ENCODE measurements around the gene MT1H.
"Not testable (repeated sequence)": the region's sequence is repeated elsewhere in the genome, so short reads cannot be mapped to it uniquely, and the experiment has no call there.

The MT1H gene

GRCh38 chr16:56665286-56666261 is 4.0 kb upstream of the MT1H start:
- not testable (repeated sequence) for DNase-seq (ENCODE audit: low read depth)

- no peak for DNase-seq (ENCODE audit: low read depth)
Measured at GRCh38 chr16:56667581-56668571, 1.7 kb upstream of the MT1H start, which contains the start of gene MT1G. TSS of gene MT1G (minus strand) at chr16:56668065. CDS start at chr16:56667993, 72 bp downstream.

GRCh38 chr16:56669840-56670619 is 416 bp downstream of the MT1H start:
- no peak for DNase-seq (ENCODE audit: low read depth)

- DNase-seq (ENCODE audit: low read depth): no peak
Measured at GRCh38 chr16:56670620-56670934, 963 bp downstream of the MT1H start.

- not testable (repeated sequence) for DNase-seq (ENCODE audit: low read depth)
Measured at GRCh38 chr16:56671691-56672090, 2.1 kb downstream of the MT1H start.

GRCh38 chr16:56672171-56672570 is 2.6 kb downstream of the MT1H start:
- DNase-seq (ENCODE audit: low read depth): not testable (repeated sequence)

- DNase-seq (ENCODE audit: low read depth): no peak
Measured at GRCh38 chr16:56672761-56673536, 3.3 kb downstream of the MT1H start.

- DNase-seq (ENCODE audit: low read depth): no peak
Measured at GRCh38 chr16:56673921-56674320, 4.3 kb downstream of the MT1H start.

GRCh38 chr16:56674570-56674969 is 5.0 kb downstream of the MT1H start:
- not testable (repeated sequence) for DNase-seq (ENCODE audit: low read depth)

- no peak for DNase-seq (ENCODE audit: low read depth)
Measured at GRCh38 chr16:56675685-56676210, 6.1 kb downstream of the MT1H start.

GRCh38 chr16:56677474-56677873 is 7.9 kb downstream of the MT1H start:
- DNase-seq (ENCODE audit: low read depth): no peak

- DNase-seq (ENCODE audit: low read depth): no peak
Measured at GRCh38 chr16:56679078-56679730, 9.6 kb downstream of the MT1H start.

GRCh38 chr16:56679818-56680217 is 10.2 kb downstream of the MT1H start:
- no peak for DNase-seq (ENCODE audit: low read depth)

- peak; percentile 88 for DNase-seq (ENCODE audit: low read depth)
Measured at GRCh38 chr16:56681939-56682702, 12.5 kb downstream of the MT1H start, which contains the start of gene MT1X. TSS of gene MT1X (plus strand) at chr16:56682470. CDS start at chr16:56682541, 71 bp downstream.

GRCh38 chr16:56682703-56683397 is 13.2 kb downstream of the MT1H start:
- DNase-seq (ENCODE audit: low read depth): no peak

GRCh38 chr16:56683424-56684172 is 14.0 kb downstream of the MT1H start:
- no peak for DNase-seq (ENCODE audit: low read depth)

- DNase-seq (ENCODE audit: low read depth): no peak
Measured at GRCh38 chr16:56684256-56684925, 14.8 kb downstream of the MT1H start.
